NAMALWA (cell line): ENCODE data around the gene UBE2E3.
"Not testable (repeated sequence)": the region's sequence is repeated elsewhere in the genome, so short reads cannot be mapped to it uniquely, and the experiment has no call there.

Experiments
- DNase-seq: peaks from one replicate; pipeline ENCODE4 v3.0.0-alpha.2; 2015; ENCODE audit warnings: low spot score

The UBE2E3 gene

DNA sequence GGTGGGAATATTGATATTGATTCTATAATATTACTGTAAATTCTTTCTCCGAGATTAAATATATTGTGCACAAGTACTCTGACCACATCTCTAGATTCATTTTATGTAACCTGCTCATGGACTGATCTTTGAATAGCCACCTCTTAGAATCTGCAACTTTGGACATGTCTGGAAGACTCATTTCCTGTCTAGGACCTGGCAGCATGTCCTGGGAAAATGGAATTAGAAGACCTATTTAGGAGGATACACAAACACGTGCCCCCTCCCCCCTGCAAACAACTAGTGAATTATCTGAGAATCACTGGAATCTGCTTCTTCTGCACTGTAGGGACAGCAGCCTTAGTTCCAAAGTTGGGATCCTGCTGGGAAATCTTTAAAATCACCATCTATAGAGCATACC lies 94.1 kb downstream of the UBE2E3 start:
- DNase-seq: no peak

- no peak for DNase-seq
These were observed 96.3 kb downstream of the UBE2E3 start for GRCh38 chr2:181076658-181077057.

- peak; percentile 86 for DNase-seq
These were observed 96.8 kb downstream of the UBE2E3 start for GRCh38 chr2:181077128-181077709.

DNA sequence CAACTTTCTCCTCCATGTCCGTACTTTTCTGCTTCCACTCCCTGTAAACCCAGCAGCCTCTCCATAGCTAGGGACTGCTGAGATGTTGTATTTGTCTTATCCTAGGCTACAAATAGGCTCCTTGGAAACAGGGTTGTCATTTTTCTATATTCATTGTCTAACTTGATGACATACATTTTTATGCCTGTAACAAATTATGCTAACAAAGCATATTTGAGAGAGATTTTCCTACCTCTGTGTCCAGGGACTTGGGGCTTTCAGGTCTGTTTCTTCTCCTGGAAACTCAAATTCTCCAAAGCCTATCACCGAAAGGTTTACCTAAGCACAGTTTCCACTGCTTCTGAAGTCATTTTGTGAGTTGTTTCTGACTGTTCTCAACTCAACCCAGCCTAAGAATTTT lies 102.7 kb downstream of the UBE2E3 start:
- no peak for DNase-seq

- DNase-seq: no peak
These were observed 105.3 kb downstream of the UBE2E3 start for GRCh38 chr2:181085734-181086133.

- not testable (repeated sequence) for DNase-seq
These were observed 111.5 kb downstream of the UBE2E3 start for GRCh38 chr2:181091920-181092319.

DNA sequence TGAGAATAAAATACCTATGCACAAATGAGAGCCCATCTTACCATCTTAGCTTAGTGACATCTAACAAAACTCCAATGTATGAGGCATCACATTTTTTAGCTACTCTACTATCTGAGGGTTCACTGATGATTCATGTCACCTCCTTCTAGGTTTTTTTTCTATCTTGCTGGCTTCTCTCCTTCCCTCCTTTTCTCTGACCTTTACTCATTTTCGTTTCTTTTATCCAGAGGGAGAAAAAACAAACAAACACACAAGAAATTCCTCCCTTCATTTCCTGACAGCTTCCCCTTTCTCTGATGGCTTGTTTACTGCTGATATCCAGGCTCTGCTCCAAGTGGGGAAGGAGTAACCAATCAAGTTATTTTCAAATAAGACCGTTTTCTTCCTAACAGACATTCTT lies 115.1 kb downstream of the UBE2E3 start:
- DNase-seq: no peak

GRCh38 chr2:181103659-181104058 lies 123.3 kb downstream of the UBE2E3 start:
- no peak for DNase-seq

DNA sequence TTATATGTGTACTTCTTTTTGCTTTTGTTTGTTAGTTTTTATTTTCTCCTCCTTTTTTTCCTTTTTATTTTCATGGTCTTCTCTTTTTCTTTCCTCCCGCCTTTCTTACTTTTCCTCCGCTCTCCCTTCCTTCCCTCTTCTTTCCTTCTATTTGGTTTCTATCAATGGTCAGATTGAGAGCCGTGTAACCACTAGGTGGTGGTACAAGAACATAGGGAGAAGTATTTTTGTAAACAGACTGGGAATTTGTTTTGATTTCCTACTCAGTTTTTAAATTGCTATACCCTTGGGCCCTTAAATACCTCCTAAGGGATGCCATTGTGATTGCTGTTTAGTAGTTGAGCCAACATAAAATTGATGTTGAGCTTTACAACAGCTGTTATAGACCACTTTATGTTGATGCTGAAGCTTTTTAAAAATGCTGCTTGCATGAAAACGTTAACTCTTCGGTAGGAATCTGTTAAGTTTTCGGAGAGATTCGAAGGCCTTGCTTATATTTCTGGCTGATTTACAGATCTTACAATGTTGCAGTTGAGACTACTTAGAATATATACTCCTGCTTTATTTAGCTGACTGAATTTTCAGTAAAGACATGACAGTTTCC lies 124.2 kb downstream of the UBE2E3 start:
- peak; percentile 63 for DNase-seq

DNA sequence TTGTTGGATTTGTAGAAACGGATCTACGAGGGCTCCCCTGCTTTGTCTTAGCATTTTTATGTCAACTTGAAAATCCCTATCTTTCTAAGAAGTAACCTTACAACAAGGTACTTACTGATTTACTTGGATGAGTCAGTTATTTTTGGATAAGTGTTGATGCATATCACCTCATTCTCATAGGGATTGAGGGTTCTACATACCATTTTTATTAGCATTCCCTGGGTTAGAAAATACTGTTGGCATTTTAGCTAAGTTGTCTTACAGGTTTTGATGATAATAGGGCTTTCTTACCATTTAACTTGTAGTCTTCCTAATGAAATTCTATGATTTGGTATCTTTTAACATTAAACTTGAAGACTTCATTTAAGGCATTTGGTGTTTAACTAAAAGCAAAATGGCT lies 125.2 kb downstream of the UBE2E3 start:
- no peak for DNase-seq

- DNase-seq: no peak
These were observed 125.8 kb downstream of the UBE2E3 start for GRCh38 chr2:181106229-181106628.

DNA sequence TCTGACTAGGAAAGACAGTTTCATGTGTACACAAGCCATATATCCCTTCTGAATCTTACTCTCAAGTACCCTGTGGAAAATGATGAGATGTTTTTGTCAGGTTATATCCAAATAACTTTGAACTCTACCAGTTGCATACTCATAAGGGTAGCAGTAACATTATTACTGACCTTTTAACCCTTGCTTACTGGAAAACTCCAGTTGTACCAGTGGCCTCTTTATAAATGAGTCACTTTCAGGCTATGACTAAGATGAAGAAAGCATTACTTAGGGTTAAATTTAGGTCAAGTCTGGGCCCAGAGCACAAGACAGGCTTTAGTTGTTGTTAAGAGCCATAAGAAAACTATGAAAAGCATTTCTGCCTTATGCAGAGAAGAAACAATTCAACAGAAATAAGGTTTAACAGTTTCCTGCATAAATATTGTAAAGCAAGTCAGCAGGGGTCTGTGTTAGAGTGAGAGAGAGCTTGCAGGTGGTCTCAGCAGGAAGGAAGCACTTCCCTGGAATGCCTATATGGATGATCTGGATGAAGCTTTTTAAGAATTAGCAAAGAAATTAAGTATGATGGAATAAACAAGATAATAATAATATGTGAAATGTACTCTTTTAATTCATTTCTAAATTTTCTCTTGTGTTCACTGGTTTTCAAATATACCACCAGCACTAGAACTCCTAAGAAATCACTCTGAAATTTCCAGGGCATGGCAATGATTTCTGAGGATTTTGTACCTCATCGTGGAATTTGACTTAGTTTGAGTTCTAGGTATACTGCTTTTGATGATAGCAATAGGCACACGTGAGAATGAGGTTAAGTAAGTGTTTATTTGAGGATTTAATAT lies 126.6 kb downstream of the UBE2E3 start:
- DNase-seq: no peak

DNA sequence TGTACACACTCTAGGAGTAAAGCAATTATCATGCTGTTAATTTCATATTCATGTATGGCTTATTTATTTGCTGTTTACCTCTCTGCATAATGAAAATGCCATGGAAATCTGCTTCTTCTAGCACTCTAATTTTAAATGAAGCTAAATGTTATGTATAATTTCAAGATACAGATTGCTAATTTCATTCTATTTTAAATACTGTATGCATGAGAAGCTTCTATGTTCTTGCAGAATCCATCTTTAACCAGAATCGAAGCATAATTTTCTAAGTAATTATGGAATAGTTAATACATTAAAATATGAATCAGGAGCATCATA lies 127.2 kb downstream of the UBE2E3 start:
- no peak for DNase-seq

GRCh38 chr2:181111059-181111458 lies 130.7 kb downstream of the UBE2E3 start:
- DNase-seq: no peak

- no peak for DNase-seq
These were observed 132.5 kb downstream of the UBE2E3 start for GRCh38 chr2:181112916-181113315.
